SH-SY5Y (cell line): ENCODE results near the gene ZMYND11.

Experiments used
- GATA2 ChIP-seq: IDR thresholded peaks from 2 replicates; pipeline ENCODE4 v1.6.1; 2011; ENCODE audit warnings: mild to moderate bottlenecking, low read depth, low read length
- GATA3 ChIP-seq: IDR thresholded peaks from 2 replicates; pipeline ENCODE4 v1.6.1; 2011; ENCODE audit warnings: low read depth, mild to moderate bottlenecking, low read length, moderate library complexity

GRCh38 chr10:269440-270074, 134.3 kb downstream of the ZMYND11 start:
- TF ChIP-seq GATA3 (no peak), GATA2 (no peak)
